ENCODE results near the gene MAN2A2.
A peak's percentile ranks its signal among the peaks of the same experiment; 100 is the strongest.
"Not testable (repeated sequence)": the region's sequence is repeated elsewhere in the genome, so short reads cannot be mapped to it uniquely, and the experiment has no call there.

MAN2A2 gene

DNA sequence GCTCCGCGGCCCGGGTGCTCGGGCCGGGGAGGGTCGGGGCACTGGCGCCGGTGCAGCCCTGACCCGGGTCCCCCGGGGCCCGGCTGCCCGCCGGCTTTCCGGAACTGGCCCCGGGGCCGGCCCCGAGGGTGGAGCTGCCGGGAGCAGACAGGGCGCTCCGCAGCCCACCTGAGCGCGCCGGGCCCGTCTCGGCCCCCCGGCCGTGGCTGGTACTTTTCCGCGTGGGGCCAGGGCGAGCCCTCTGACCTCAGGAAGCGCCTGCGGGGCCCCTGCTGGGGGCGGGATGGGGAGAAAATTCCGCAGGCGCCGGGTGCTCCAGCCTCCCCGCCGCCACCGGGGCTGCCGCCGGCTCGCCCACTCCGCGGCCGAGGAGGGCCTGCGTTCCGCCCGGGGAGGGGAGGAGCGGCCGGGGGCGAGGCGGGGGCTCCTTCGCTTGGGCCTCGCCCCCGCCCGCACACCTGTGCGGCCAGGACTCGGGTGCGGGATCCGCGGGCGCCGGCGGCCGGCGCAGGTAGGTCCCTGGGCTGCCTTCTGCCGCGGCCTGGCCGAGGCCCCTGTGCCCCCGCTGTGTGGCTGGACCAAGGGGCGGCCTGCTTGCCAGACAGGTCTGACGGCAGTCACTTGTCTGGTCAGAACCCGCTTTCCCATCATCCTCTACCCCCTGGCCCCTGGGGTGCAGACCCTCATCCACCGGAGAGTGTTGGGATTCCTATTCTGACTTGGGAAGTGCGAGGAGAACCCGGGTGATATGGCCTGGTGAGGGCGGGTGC, 31.2 kb upstream of the MAN2A2 start:
- DNase-seq: no peak

DNA sequence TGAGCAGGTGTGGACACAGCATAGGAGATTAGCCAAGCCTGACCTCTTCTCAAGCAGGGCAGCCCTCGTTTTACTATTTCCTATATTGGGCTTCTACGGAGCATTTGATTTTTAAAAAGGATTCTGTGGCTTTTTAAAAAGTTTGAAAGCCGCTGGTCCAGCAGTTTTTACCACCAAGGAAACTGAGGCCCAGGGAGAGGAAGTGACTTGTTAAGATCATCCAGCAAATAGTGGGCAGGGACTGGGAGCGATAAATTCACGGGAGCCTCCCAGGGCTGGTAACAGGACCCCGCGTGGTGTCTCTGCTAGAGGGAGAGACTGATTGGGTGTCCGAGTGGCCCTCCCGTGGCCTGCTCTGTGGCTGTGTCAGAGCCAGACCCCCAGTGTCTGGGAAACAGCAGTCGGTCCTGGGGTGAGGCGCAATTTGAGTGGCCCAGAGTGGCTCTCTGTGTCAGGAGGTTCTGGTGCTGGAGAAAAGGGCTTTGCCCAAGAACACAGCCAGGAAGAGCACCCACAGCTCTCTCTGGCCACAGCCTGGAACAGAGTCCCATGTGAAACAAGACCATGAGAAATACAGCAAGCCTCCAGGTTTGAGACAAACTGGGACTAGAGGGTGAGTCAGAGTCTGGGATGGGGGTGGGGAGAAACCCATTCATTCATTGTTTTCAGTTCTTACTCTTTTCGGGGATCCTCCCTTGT, 30.5 kb upstream of the MAN2A2 start:
- no peak for DNase-seq

DNA sequence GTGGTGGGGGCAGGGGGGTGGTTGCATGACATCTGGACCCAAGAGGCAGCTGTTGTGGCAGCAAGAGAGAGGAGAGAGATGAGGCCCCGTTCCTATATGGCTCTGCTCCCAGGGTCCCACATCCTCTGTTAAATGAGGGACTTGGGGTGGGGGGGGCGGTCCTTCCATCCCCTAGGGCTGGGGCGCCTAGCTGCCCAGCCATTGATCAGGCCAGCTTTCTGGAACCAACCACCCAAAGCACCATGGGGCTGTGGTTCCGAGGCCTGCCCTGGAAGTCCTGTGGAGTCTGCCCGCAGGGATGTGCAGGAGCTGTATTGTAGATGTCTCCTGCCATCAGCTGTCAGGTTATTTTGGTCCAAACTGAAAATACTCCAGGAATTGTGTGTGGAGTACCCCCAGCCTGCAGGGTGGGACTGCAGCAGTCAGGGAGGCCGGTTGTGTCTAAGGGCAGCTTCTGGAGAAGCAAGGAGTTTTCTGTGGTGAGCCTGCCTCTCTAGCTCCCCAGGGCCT, 29.6 kb upstream of the MAN2A2 start:
- no peak for DNase-seq

DNA sequence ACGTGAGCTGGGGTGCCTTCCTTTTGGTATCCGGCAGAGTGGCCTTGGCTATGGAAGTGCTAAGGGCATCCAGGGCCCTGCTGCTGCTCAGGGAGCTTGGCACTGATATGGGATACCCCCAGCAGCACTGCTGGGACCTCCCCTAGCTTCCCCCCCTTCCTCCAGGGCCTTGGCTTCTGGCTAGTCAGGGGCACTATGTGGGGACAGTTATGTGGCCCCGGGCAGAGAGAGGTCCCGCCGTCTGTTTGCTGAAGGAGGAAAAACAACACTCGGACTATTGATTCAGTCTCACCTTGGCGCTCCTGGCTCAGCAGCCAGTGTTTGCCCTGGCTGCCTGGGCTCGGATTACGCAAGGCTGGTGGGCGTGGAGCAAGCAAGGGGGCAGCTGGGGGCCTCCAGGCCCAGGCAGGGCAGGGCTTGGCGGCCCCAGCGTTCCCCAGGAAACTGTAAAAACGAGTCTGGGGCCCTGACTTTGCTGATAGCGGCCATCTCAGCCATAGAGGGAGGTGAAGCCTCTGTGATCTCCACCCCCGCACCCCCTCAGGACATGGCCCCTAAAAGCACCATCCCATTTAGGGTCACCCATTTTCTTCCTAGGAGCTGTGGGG, 29.0 kb upstream of the MAN2A2 start:
- no peak for DNase-seq

DNA sequence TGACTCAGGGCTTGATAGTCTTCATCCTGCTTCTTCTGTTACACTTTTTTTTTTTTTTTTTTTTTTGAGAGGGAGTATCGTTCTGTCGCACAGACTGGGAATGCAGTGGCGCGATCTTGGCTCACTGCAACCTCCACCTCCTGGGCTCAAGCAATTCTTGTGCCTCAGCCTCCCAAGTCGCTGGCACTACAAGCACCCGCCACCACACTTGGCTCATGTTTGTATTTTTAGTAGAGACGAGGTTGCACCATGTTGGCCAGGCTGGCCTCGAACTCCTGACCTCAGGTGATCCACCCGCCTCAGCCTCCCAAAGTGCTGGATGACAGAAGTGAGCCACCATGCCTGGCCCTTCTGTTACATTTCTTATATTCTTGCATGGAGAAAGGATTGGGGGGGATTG, 28.1 kb upstream of the MAN2A2 start:
- not testable (repeated sequence) for DNase-seq

DNA sequence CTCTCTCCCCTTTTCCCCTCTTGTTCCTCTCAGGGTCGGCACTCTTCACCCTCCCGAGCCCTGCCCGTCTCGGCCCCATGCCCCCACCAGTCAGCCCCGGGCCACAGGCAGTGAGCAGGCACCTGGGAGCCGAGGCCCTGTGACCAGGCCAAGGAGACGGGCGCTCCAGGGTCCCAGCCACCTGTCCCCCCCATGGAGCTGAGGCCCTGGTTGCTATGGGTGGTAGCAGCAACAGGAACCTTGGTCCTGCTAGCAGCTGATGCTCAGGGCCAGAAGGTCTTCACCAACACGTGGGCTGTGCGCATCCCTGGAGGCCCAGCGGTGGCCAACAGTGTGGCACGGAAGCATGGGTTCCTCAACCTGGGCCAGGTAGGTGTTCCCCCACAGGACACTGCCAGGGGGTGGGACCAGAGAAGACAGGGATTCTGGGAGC, 27.5 kb upstream of the MAN2A2 start:
- DNase-seq: no peak

DNA sequence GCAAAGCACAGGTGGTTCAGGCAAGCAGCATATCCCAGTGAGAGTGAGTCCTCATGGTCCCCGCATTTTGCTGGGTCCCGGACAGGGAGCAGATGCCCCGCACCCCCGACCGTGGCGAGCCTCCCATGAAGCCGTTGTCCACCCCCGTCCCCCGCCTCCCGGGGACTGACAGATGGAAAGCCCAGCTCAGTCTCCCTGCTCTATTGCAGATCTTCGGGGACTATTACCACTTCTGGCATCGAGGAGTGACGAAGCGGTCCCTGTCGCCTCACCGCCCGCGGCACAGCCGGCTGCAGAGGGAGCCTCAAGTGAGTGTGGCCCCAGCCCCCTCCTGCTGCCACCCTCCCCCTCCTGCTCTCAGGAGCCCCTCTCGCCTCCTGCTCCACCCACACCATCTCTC, 27.1 kb upstream of the MAN2A2 start:
- no peak for DNase-seq

DNA sequence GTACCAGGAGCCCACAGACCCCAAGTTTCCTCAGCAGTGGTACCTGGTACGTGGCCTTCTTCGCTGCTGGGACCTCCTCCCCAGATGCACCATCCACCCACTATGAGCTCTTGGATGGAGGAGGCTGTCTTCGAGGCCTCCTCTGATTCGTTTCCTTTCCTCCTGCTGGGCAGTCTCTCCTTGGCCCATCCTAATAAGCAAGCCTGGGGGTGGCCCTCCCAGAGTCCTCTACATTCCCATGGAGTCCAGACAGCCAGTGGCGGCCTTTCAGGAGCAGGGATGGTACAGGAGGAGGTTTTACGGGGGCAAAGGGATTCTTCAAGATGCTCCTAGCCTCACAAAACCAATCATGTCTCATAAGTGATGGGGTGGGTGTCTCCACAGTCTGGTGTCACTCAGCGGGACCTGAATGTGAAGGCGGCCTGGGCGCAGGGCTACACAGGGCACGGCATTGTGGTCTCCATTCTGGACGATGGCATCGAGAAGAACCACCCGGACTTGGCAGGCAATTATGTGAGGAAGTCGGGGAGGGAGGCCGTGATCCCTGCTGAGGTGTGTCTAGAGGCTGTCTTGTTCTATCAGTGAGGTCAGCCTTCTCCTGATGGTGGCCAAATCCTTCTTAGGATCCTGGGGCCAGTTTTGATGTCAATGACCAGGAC, 26.5 kb upstream of the MAN2A2 start:
- DNase-seq: no peak

DNA sequence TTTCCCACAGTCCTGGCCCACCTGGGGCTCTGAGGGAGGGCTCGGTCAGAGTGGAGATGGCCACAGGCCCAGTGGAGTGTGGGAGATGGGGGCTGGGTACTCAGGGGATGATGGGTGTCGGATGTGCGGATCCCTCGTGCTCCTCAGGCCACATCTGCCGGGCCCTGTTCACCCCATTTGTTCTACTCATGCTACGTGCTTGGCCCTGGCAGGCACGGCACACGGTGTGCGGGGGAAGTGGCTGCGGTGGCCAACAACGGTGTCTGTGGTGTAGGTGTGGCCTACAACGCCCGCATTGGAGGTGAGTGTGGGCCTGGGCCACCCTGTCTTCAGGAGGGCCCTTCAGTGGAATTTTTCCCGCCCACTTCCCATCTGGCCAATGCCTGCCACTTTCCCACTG, 25.8 kb upstream of the MAN2A2 start:
- DNase-seq: no peak

DNA sequence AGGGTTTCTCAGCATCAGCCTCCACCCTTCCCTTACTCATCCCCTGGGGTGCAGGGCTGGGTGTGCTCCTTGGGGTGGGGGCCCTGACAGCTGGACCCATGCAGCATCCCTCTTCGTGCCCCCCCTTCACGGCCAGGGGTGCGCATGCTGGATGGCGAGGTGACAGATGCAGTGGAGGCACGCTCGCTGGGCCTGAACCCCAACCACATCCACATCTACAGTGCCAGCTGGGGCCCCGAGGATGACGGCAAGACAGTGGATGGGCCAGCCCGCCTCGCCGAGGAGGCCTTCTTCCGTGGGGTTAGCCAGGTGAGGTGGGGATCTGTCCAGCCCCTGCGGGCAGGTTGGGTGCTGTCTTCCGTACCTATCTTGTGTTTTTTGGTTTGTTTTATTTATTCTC, 25.1 kb upstream of the MAN2A2 start:
- DNase-seq: no peak

DNA sequence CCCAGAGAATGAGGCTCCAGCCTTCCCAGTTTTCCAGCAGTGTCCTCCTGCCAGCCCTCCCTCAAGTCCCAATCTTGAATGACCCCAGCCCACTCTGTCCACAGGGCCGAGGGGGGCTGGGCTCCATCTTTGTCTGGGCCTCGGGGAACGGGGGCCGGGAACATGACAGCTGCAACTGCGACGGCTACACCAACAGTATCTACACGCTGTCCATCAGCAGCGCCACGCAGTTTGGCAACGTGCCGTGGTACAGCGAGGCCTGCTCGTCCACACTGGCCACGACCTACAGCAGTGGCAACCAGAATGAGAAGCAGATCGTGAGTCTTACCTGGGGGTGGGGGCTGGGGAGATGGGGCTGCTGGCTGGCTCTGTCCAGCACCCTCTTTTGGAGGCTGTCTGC, 24.4 kb upstream of the MAN2A2 start:
- DNase-seq: no peak

DNA sequence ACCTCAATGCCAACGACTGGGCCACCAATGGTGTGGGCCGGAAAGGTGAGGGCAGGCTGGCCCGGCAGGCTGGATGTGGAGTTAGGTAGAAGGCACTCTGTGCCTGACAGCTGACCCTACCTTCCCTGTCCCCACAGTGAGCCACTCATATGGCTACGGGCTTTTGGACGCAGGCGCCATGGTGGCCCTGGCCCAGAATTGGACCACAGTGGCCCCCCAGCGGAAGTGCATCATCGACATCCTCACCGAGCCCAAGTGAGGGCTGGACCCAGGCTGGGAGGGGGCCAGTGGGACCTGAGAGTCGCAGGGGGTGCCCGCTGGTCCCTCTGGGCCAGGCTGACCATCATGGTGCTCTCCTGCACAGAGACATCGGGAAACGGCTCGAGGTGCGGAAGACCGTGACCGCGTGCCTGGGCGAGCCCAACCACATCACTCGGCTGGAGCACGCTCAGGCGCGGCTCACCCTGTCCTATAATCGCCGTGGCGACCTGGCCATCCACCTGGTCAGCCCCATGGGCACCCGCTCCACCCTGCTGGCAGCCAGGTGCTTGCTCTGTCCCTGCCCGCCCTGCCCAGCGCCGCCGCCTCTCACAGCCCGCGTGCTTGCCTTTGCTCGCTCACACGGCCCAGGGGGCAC, 23.3 kb upstream of the MAN2A2 start:
- DNase-seq: no peak

DNA sequence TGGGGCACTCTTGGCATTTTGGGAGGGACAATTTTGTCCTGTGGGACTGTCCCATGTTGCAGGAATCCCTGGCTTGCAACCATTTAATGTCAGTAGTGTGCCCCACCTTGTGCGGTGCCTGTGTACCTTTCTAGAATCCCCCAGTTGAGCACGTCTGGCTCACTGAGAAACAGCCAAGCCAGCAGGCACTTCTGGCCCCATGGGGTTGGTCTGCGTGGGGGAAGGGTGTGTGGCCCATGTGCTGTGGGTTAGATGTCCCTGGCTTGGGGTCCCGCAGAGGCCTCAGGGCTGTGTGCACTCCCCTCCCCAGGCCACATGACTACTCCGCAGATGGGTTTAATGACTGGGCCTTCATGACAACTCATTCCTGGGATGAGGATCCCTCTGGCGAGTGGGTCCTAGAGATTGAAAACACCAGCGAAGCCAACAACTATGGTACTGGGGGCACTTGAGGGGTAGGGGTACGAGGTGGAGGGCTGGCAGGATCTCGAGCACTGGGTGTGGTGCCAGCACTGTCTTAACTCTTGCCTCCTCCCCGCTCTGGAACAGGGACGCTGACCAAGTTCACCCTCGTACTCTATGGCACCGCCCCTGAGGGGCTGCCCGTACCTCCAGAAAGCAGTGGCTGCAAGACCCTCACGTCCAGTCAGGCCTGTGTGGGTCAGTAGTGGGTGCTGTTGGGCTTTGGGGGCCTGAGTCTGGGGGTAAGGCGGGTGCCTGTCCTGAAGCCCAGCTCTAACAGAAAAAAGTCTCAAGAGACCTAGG, 22.5 kb upstream of the MAN2A2 start:
- DNase-seq: no peak

DNA sequence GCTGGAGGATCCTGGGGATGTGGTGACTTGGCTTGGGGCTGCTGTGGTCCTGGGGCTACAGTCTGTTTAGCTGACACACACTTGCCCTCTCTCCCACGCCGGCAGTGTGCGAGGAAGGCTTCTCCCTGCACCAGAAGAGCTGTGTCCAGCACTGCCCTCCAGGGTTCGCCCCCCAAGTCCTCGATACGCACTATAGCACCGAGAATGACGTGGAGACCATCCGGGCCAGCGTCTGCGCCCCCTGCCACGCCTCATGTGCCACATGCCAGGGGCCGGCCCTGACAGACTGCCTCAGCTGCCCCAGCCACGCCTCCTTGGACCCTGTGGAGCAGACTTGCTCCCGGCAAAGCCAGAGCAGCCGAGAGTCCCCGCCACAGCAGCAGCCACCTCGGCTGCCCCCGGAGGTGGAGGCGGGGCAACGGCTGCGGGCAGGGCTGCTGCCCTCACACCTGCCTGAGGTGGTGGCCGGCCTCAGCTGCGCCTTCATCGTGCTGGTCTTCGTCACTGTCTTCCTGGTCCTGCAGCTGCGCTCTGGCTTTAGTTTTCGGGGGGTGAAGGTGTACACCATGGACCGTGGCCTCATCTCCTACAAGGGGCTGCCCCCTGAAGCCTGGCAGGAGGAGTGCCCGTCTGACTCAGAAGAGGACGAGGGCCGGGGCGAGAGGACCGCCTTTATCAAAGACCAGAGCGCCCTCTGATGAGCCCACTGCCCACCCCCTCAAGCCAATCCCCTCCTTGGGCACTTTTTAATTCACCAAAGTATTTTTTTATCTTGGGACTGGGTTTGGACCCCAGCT, 21.7 kb upstream of the MAN2A2 start:
- no peak for DNase-seq

DNA sequence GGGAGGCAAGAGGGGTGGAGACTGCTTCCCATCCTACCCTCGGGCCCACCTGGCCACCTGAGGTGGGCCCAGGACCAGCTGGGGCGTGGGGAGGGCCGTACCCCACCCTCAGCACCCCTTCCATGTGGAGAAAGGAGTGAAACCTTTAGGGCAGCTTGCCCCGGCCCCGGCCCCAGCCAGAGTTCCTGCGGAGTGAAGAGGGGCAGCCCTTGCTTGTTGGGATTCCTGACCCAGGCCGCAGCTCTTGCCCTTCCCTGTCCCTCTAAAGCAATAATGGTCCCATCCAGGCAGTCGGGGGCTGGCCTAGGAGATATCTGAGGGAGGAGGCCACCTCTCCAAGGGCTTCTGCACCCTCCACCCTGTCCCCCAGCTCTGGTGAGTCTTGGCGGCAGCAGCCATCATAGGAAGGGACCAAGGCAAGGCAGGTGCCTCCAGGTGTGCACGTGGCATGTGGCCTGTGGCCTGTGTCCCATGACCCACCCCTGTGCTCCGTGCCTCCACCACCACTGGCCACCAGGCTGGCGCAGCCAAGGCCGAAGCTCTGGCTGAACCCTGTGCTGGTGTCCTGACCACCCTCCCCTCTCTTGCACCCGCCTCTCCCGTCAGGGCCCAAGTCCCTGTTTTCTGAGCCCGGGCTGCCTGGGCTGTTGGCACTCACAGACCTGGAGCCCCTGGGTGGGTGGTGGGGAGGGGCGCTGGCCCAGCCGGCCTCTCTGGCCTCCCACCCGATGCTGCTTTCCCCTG, 21.0 kb upstream of the MAN2A2 start:
- no peak for DNase-seq

DNA sequence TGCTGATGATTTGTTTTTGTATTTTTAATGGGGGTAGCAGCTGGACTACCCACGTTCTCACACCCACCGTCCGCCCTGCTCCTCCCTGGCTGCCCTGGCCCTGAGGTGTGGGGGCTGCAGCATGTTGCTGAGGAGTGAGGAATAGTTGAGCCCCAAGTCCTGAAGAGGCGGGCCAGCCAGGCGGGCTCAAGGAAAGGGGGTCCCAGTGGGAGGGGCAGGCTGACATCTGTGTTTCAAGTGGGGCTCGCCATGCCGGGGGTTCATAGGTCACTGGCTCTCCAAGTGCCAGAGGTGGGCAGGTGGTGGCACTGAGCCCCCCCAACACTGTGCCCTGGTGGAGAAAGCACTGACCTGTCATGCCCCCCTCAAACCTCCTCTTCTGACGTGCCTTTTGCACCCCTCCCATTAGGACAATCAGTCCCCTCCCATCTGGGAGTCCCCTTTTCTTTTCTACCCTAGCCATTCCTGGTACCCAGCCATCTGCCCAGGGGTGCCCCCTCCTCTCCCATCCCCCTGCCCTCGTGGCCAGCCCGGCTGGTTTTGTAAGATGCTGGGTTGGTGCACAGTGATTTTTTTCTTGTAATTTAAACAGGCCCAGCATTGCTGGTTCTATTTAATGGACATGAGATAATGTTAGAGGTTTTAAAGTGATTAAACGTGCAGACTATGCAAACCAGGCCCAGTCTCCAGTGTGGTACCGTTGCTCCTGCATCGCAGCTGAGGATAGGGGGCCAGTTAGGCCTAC, 20.1 kb upstream of the MAN2A2 start:
- DNase-seq: no peak

DNA sequence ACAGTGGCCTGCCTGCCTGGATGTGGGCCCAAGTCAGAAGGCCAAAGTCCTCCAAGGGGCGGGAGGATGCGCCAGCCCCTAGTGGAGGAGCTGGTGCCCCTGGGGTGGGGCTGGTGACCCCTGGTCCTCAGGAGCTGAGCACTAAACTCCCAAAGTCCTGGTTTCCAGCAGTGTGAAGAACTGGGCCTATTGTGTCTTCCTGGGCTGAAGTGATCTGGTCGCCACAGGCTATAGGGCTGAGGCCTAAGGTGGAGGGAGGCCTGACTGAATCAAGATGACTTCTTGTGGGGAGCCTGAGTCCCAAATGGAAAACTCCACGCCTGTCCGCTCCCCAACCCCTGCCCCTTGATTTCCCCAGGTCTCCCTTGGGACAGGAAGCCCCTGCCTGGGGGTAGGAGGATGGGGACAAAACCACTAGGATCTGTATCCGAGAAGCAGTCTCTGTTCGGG, 19.6 kb upstream of the MAN2A2 start:
- no peak for DNase-seq

DNA sequence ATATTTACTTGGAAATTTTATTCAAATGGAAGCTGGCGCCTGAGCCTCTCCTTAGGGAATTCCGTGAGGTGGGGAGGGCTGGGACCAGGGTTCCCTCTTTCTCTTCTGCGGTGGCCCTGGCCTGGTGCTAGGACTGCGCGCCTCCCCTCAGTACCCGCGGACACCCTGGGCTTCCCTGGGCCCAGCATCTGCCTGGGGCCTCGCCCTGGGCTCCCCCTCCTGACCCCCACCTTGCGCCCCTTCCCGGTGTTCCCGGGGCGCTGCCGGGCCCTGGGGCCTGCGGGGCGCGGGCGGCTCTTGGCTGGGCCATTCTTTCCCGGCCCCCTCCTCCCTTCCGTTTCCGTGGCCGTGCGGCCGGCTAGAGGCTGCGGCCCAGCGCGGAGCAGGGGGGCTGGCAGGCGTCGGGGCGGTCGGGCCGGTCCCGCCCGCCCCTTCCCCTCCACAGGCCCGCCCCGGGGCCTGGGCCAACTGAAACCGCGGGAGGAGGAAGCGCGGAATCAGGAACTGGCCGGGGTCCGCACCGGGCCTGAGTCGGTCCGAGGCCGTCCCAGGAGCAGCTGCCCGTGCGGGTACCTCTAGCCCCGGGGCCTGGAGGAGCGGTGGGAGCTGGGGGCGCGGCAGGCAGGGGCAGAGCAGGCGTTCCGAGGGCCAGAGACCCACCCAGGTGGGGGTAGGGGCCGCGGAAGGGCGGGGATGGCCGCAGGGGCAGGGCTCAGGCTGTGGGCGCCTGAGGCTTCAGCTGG, 19.0 kb upstream of the MAN2A2 start, which contains the start of gene FES:
FES (plus strand) TSS at position 529 of the 743 bp plus-strand sequence. CDS start 542 bp downstream, outside the sequence.
- DNase-seq: peak; percentile 85

All from right forelimb (tissue), 1 donor.